Glutamatergic neuron (in vitro differentiated cells): ENCODE measurements around the gene TSNAX. TPM values are rescaled to one million over a fixed set of nuclear protein-coding genes. Genes with fewer than 3 reads are reported as not detected.
"Not testable (repeated sequence)": the region's sequence is repeated elsewhere in the genome, so short reads cannot be mapped to it uniquely, and the experiment has no call there.

Source experiments
- DNase-seq: peaks from one replicate; pipeline ENCODE4 v3.0.0; 2022
- H3K27ac Mint-ChIP-seq: one replicate; pipeline ENCODE4 v1.8.0; 2020; ENCODE audit warnings: mild to moderate bottlenecking, mixed read lengths, inconsistent platforms; ENCODE audit not compliant: unreplicated experiment
- H3K27me3 Mint-ChIP-seq: one replicate; pipeline ENCODE4 v1.8.0; 2020; ENCODE audit warnings: mild to moderate bottlenecking, moderate library complexity, mixed read lengths, inconsistent platforms; ENCODE audit not compliant: unreplicated experiment
- H3K36me3 Mint-ChIP-seq: one replicate; pipeline ENCODE4 v1.8.0; 2020; ENCODE audit warnings: mild to moderate bottlenecking, mixed read lengths, inconsistent platforms; ENCODE audit not compliant: unreplicated experiment
- H3K4me1 Mint-ChIP-seq: one replicate; pipeline ENCODE4 v1.8.0; 2020; ENCODE audit warnings: mild to moderate bottlenecking, low read depth, mixed read lengths, inconsistent platforms; ENCODE audit not compliant: unreplicated experiment
- H3K4me3 Mint-ChIP-seq: one replicate; pipeline ENCODE4 v1.8.0; 2020; ENCODE audit warnings: mild to moderate bottlenecking, mixed read lengths, inconsistent platforms; ENCODE audit not compliant: unreplicated experiment
- H3K9me3 Mint-ChIP-seq: one replicate; pipeline ENCODE4 v1.8.0; 2020; ENCODE audit warnings: mild to moderate bottlenecking, moderate library complexity, mixed read lengths, inconsistent platforms; ENCODE audit not compliant: unreplicated experiment
- total RNA-seq: library from RNA; stranded (reverse); fragmentation: NEBNext Ultra II Directional; extraction: Animal tissue kit (Norgen Biotek cat#: 25700); gene quantifications from one replicate; pipeline ENCODE4 v1.2.1, GENCODE V29; 2021; ENCODE audit not compliant: unreplicated experiment
- TF ChIP-seq, protein P1 (sequence below): fragments of 200-600 bp; sonication (generic); IDR thresholded peaks from one replicate; pipeline ENCODE4 v1.5.0; 2021; ENCODE audit not compliant: partially characterized antibody, unreplicated experiment

TSNAX gene
- total RNA-seq, 1 donor from 2014 or later, result 41.1 TPM

DNA sequence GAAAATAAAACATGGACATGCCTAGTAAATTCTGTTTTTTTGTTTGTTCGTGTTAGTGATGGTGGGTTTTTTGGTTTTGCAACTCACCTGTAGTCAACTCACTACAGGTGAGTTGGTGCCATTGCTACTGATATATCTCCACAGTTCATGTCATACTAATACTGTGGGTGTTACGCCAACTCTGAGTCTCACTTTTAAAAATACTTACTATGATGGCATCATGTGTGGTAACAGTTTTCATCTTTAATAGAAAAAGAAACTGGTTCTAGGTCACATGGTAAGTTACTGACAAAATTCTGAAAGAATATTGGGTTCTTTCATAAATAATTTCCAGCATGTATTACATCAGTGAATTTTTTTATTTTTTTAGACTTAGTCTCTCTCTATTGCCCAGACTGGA, 38.0 kb downstream of the TSNAX start:
- Mint-ChIP-seq H3K36me3 (no peaks in the 10 kb centered on the region), H3K27ac (no peak overlapping the region), H3K9me3 (peaks cover 3% of the 10 kb centered on the region), H3K27me3 (no peaks in the 10 kb centered on the region), H3K4me3 (no peak overlapping the region), H3K4me1 (no peaks in the 10 kb centered on the region)
- no peak for DNase-seq
- TF ChIP-seq, protein P1, sequence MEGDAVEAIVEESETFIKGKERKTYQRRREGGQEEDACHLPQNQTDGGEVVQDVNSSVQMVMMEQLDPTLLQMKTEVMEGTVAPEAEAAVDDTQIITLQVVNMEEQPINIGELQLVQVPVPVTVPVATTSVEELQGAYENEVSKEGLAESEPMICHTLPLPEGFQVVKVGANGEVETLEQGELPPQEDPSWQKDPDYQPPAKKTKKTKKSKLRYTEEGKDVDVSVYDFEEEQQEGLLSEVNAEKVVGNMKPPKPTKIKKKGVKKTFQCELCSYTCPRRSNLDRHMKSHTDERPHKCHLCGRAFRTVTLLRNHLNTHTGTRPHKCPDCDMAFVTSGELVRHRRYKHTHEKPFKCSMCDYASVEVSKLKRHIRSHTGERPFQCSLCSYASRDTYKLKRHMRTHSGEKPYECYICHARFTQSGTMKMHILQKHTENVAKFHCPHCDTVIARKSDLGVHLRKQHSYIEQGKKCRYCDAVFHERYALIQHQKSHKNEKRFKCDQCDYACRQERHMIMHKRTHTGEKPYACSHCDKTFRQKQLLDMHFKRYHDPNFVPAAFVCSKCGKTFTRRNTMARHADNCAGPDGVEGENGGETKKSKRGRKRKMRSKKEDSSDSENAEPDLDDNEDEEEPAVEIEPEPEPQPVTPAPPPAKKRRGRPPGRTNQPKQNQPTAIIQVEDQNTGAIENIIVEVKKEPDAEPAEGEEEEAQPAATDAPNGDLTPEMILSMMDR, result no peak

DNA sequence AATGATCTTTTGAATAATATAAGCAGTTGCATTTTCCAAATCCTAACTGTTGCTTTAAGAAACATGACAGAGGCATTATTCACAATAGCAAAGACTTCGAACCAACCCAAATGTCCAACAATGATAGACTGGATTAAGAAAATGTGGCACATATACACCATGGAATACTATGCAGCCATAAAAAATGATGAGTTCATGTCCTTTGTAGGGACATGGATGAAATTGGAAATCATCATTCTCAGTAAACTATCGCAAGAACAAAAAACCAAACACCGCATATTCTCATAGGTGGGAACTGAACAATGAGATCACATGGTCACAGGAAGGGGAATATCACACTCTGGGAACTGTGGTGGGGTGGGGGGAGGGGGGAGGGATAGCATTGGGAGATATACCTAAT, 41.8 kb downstream of the TSNAX start:
- H3K36me3 Mint-ChIP-seq, H3K9me3 Mint-ChIP-seq, H3K4me3 Mint-ChIP-seq, H3K27ac Mint-ChIP-seq, H3K27me3 Mint-ChIP-seq, DNase-seq, H3K4me1 Mint-ChIP-seq: not testable (repeated sequence)

DNA sequence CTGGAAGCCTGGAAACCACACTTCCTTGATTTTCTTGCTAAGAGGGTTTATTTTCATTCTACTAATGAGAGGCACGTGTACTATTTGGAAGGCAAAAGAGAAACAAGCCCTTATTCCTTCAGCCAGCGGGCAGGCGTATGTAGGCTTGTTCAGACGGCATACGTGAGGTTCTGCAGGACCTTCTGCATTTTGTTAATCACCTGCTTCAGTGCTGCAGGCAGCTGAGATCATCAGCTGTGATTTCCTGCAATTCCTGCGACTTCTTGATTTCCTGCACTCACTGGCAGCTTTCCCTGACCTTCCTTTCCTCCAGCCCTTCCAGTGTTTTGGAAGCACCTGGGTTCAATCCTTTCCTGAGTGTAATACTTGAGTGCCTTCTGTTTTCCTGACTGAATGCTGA, 43.4 kb downstream of the TSNAX start:
- H3K36me3 Mint-ChIP-seq, result no peaks in the 10 kb centered on the region
- no peaks in the 10 kb centered on the region for H3K4me1 Mint-ChIP-seq
- TF ChIP-seq, protein P1, result no peak
- no peak overlapping the region for H3K27ac Mint-ChIP-seq
- no peak overlapping the region for H3K4me3 Mint-ChIP-seq
- no peaks in the 10 kb centered on the region for H3K27me3 Mint-ChIP-seq
- peaks cover 3% of the 10 kb centered on the region for H3K9me3 Mint-ChIP-seq
- DNase-seq, result no peak

DNA sequence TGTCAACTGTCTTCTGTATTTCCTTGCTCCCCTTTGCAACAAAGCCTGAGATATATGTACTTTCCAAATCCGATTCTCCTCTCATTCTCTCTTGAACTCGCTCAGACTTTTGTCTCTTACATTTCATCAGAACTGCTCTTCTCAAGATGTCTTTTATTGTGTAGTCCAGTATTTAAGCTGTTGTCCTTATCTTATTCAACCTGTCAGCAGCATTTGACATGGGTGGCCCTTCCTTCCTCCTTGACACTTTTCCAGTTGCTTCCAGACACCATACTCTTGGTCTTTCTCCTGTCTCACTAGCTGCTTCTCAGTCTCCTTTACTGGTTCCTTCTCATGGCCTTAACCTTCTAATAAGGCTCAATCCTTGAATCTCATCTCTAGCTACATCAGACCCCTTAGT, 47.0 kb downstream of the TSNAX start:
- no peak for DNase-seq
- no peaks in the 10 kb centered on the region for H3K9me3 Mint-ChIP-seq
- H3K4me3 Mint-ChIP-seq, result no peak overlapping the region
- H3K4me1 Mint-ChIP-seq, result no peaks in the 10 kb centered on the region
- no peaks in the 10 kb centered on the region for H3K27me3 Mint-ChIP-seq
- TF ChIP-seq, protein P1, result no peak
- no peaks in the 10 kb centered on the region for H3K36me3 Mint-ChIP-seq
- no peak overlapping the region for H3K27ac Mint-ChIP-seq

DNA sequence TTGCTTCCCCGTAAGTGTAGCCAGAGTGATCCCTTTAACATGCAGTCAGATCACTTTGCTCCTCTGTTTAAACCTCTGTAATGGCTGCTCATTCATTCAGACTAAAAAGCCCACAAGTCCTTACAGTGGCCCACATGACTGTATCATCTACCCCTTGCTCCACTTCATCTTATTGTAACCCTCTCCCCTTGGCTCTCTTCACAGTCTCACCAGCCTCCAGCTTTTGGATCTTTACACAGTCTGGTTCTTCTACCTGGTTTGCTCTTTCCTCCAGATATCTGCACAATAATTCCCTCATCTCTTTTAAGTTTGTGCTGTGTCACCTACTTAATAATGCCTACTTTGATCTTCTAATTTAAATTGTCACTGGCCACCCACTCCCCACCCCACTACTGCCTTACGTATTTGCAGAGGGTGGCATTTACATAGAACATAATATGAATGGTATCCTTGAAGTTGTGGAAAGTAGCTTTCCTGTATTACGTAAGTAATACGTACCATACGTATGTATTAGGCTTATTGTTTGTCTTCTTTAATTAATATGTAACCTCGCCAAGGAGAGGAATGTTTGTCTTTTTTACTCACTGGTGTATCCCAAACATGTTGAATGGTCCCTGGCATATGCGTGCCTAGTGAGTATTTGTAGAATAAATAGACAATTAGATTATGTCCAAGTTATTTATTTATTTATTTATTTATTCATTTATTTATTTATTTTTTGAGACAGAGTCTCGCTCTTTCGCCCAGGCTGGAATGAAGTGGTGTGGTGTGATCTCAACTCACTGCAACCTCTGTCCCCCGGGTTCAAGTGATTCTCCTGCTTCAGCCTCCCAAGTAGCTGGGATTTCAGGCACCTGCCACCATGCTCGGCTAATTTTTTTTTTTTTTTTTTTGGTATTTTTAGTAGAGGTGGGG, 48.6 kb downstream of the TSNAX start:
- H3K27ac Mint-ChIP-seq, result no peak overlapping the region
- H3K36me3 Mint-ChIP-seq, result no peaks in the 10 kb centered on the region
- H3K9me3 Mint-ChIP-seq, result no peaks in the 10 kb centered on the region
- H3K4me1 Mint-ChIP-seq, result no peaks in the 10 kb centered on the region
- H3K4me3 Mint-ChIP-seq, result no peak overlapping the region
- H3K27me3 Mint-ChIP-seq, result no peaks in the 10 kb centered on the region
- TF ChIP-seq, protein P1, result no peak
- no peak for DNase-seq
